Hypothalamus (tissue), 51 donors: ENCODE measurements around the gene IFT25.

ENCODE experiments used
- DNase-seq, 51 donors: peaks; one replicate each; lab custom pipeline; 2025; lab: John Stamatoyannopoulos, UW

IFT25 gene

GRCh38 chr1:53959664-53960250 lies 14.3 kb upstream of the IFT25 start:
- DNase-seq: no peak

- no peak for DNase-seq
These were observed 11.8 kb upstream of the IFT25 start for GRCh38 chr1:53957194-53957818.

- DNase-seq: no peak
These were observed 11.0 kb upstream of the IFT25 start for GRCh38 chr1:53956308-53957168.

- no peak for DNase-seq
These were observed 8.6 kb upstream of the IFT25 start for GRCh38 chr1:53954128-53954527.

- no peak for DNase-seq
These were observed 6.2 kb upstream of the IFT25 start for GRCh38 chr1:53951697-53952096.

GRCh38 chr1:53949023-53949990 lies 3.8 kb upstream of the IFT25 start:
- DNase-seq: peak in 10 of 51 donors; percentile 4 to 29 (median 13)

- no peak for DNase-seq
These were observed 2.8 kb upstream of the IFT25 start for GRCh38 chr1:53948291-53948690.

- DNase-seq: no peak
These were observed 1.8 kb upstream of the IFT25 start for GRCh38 chr1:53947172-53947907.

GRCh38 chr1:53946252-53947171 lies 1.0 kb upstream of the IFT25 start, which contains the start of gene LRRC42:
TSS of gene LRRC42 (plus strand) at chr1:53946350. CDS start at chr1:53952000, 5,650 bp downstream.
- DNase-seq: peak in 9 of 51 donors; percentile 38 to 97 (median 93)

GRCh38 chr1:53945183-53945432 lies 391 bp downstream of the IFT25 start:
- no peak for DNase-seq

- no peak for DNase-seq
These were observed 873 bp downstream of the IFT25 start for GRCh38 chr1:53944469-53945182.

- no peak for DNase-seq
These were observed 1.9 kb downstream of the IFT25 start for GRCh38 chr1:53943490-53944043.

- DNase-seq: no peak
These were observed 2.4 kb downstream of the IFT25 start for GRCh38 chr1:53943090-53943489.

- DNase-seq: no peak
These were observed 3.2 kb downstream of the IFT25 start for GRCh38 chr1:53942127-53942957.

- DNase-seq: no peak
These were observed 7.2 kb downstream of the IFT25 start for GRCh38 chr1:53938136-53938830.

GRCh38 chr1:53936430-53936829 lies 9.1 kb downstream of the IFT25 start:
- DNase-seq: no peak
